Measurements from ENCODE around the gene WDR37.

The WDR37 gene

GRCh38 chr10:1149793-1150637, 93.8 kb downstream of the WDR37 start:
- DNase-seq (ENCODE audit: insufficient read length, low spot score), result no peak
- TF ChIP-seq PAX5 (IDR thresholded peaks at IDR 0.05; ENCODE audit: insufficient read depth, low read length, severe bottlenecking) (no peak), SPI1 (IDR thresholded peaks at IDR 0.05; ENCODE audit: low read depth, low read length) (no peak), POLR2A (IDR thresholded peaks at IDR 0.05; ENCODE audit: low read depth, low read length) (no peak), POLR2AphosphoS5 (IDR thresholded peaks at IDR 0.05; ENCODE audit: low read depth, low read length) (no peak), TAF1 (IDR thresholded peaks at IDR 0.05; ENCODE audit: low read depth, low read length) (no peak), POU2F2 (IDR thresholded peaks at IDR 0.05; ENCODE audit: low read depth, low read length) (no peak)
- FAIRE-seq, result no peak

GRCh38 chr10:1150638-1150955, 94.4 kb downstream of the WDR37 start:
- no peak for FAIRE-seq
- TF ChIP-seq PAX5 (IDR thresholded peaks at IDR 0.05; ENCODE audit: insufficient read depth, low read length, severe bottlenecking), result no peak
- no peak for TF ChIP-seq SPI1 (IDR thresholded peaks at IDR 0.05; ENCODE audit: low read depth, low read length)
- no peak for TF ChIP-seq POU2F2 (IDR thresholded peaks at IDR 0.05; ENCODE audit: low read depth, low read length)
- TF ChIP-seq TAF1 (IDR thresholded peaks at IDR 0.05; ENCODE audit: low read depth, low read length), result no peak
- TF ChIP-seq POLR2A (IDR thresholded peaks at IDR 0.05; ENCODE audit: low read depth, low read length), result no peak
- TF ChIP-seq POLR2AphosphoS5 (IDR thresholded peaks at IDR 0.05; ENCODE audit: low read depth, low read length), result no peak
- DNase-seq (ENCODE audit: insufficient read length, low spot score), result no peak

- DNase-seq (ENCODE audit: insufficient read length, low spot score), result no peak
- no peak for TF ChIP-seq POU2F2 (IDR thresholded peaks at IDR 0.05; ENCODE audit: low read depth, low read length)
- no peak for TF ChIP-seq POLR2AphosphoS5 (IDR thresholded peaks at IDR 0.05; ENCODE audit: low read depth, low read length)
- FAIRE-seq, result no peak
Measured at GRCh38 chr10:1151076-1152033, 95.2 kb downstream of the WDR37 start.

GRCh38 chr10:1152386-1153250, 96.4 kb downstream of the WDR37 start:
- FAIRE-seq (no peak), DNase-seq (ENCODE audit: insufficient read length, low spot score) (no peak)
- no peak for TF ChIP-seq TAF1 (IDR thresholded peaks at IDR 0.05; ENCODE audit: low read depth, low read length)
- no peak for TF ChIP-seq SPI1 (IDR thresholded peaks at IDR 0.05; ENCODE audit: low read depth, low read length)
- TF ChIP-seq PAX5 (IDR thresholded peaks at IDR 0.05; ENCODE audit: insufficient read depth, low read length, severe bottlenecking), result no peak
- TF ChIP-seq POLR2A (IDR thresholded peaks at IDR 0.05; ENCODE audit: low read depth, low read length), result no peak
- no peak for TF ChIP-seq POLR2AphosphoS5 (IDR thresholded peaks at IDR 0.05; ENCODE audit: low read depth, low read length)
- TF ChIP-seq POU2F2 (IDR thresholded peaks at IDR 0.05; ENCODE audit: low read depth, low read length), result no peak

- DNase-seq (ENCODE audit: insufficient read length, low spot score) (no peak), FAIRE-seq (no peak)
- TF ChIP-seq POLR2AphosphoS5 (IDR thresholded peaks at IDR 0.05; ENCODE audit: low read depth, low read length), result no peak
- TF ChIP-seq TAF1 (IDR thresholded peaks at IDR 0.05; ENCODE audit: low read depth, low read length), result no peak
Measured at GRCh38 chr10:1153251-1153763, 97.1 kb downstream of the WDR37 start.

- no peak for TF ChIP-seq TAF1 (IDR thresholded peaks at IDR 0.05; ENCODE audit: low read depth, low read length)
- TF ChIP-seq SPI1 (IDR thresholded peaks at IDR 0.05; ENCODE audit: low read depth, low read length), result no peak
- TF ChIP-seq POU2F2 (IDR thresholded peaks at IDR 0.05; ENCODE audit: low read depth, low read length), result no peak
- no peak for TF ChIP-seq PAX5 (IDR thresholded peaks at IDR 0.05; ENCODE audit: insufficient read depth, low read length, severe bottlenecking)
- no peak for TF ChIP-seq POLR2AphosphoS5 (IDR thresholded peaks at IDR 0.05; ENCODE audit: low read depth, low read length)
- no peak for TF ChIP-seq POLR2A (IDR thresholded peaks at IDR 0.05; ENCODE audit: low read depth, low read length)
- no peak for DNase-seq (ENCODE audit: insufficient read length, low spot score)
- FAIRE-seq, result no peak
Measured at GRCh38 chr10:1153805-1154351, 97.7 kb downstream of the WDR37 start.

- no peak for FAIRE-seq
- DNase-seq (ENCODE audit: insufficient read length, low spot score), result no peak
- TF ChIP-seq TAF1 (IDR thresholded peaks at IDR 0.05; ENCODE audit: low read depth, low read length), result no peak
- no peak for TF ChIP-seq POU2F2 (IDR thresholded peaks at IDR 0.05; ENCODE audit: low read depth, low read length)
- TF ChIP-seq PAX5 (IDR thresholded peaks at IDR 0.05; ENCODE audit: insufficient read depth, low read length, severe bottlenecking), result no peak
- no peak for TF ChIP-seq POLR2A (IDR thresholded peaks at IDR 0.05; ENCODE audit: low read depth, low read length)
- no peak for TF ChIP-seq SPI1 (IDR thresholded peaks at IDR 0.05; ENCODE audit: low read depth, low read length)
Measured at GRCh38 chr10:1154531-1155295, 98.5 kb downstream of the WDR37 start.
